IMR-90 (cell line): ENCODE results near the gene SUGP2.

Experiments used
- CEBPB ChIP-seq: IDR thresholded peaks from 2 replicates; pipeline ENCODE4 v1.6.1; 2012; ENCODE audit warnings: low read depth, low read length, improper control_type of control experiment
- CTCF ChIP-seq: conservative IDR thresholded peaks from 2 replicates; pipeline ENCODE4 v1.5.1; 2012; ENCODE audit warnings: mild to moderate bottlenecking, low read depth, low read length, improper control_type of control experiment
- ELK1 ChIP-seq: fragments of 150-350 bp; IDR thresholded peaks from 2 replicates; pipeline ENCODE4 v1.6.1; 2016; ENCODE audit warnings: low read depth, mild to moderate bottlenecking, low read length, moderate library complexity, borderline replicate concordance
- FOS ChIP-seq: fragments of 150-350 bp; IDR thresholded peaks from 2 replicates; pipeline ENCODE4 v1.6.1; 2016; ENCODE audit warnings: low read depth, low read length
- MAFK ChIP-seq: IDR thresholded peaks from 2 replicates; pipeline ENCODE4 v1.6.1; 2012; ENCODE audit warnings: low read depth, low read length, improper control_type of control experiment
- POLR2A ChIP-seq: IDR thresholded peaks from 2 replicates; pipeline ENCODE4 v1.6.1; 2012; ENCODE audit warnings: mild to moderate bottlenecking, low read depth, low read length
- RAD21 ChIP-seq: IDR thresholded peaks from 2 replicates; pipeline ENCODE4 v1.6.1; 2012; ENCODE audit warnings: low read length, improper control_type of control experiment
- RFX5 ChIP-seq: IDR thresholded peaks from 2 replicates; pipeline ENCODE4 v1.8.0; 2012; ENCODE audit warnings: low read depth, mild to moderate bottlenecking, low read length, moderate library complexity
- SMC3 ChIP-seq: fragments of 150-350 bp; IDR thresholded peaks from 2 replicates; pipeline ENCODE4 v1.6.1; 2016; ENCODE audit warnings: low read depth, mild to moderate bottlenecking, antibody characterized with exemption, low read length, moderate library complexity
- USF2 ChIP-seq: fragments of 150-350 bp; IDR thresholded peaks from 2 replicates; pipeline ENCODE4 v1.6.1; 2017; ENCODE audit warnings: mild to moderate bottlenecking, antibody characterized with exemption, low read length, low read depth

- TF ChIP-seq CTCF (no peak), POLR2A (no peak), RAD21 (no peak), USF2 (no peak), ELK1 (no peak), SMC3 (no peak), MAFK (no peak), FOS (no peak), CEBPB (no peak), RFX5 (no peak)
These were observed 54.7 kb downstream of the SUGP2 start for GRCh38 chr19:18978616-18979015.
